Osteoblast (primary cell): Measurements from ENCODE around the gene KRTAP24-1. TPM values are rescaled to one million over a fixed set of nuclear protein-coding genes. Genes with fewer than 3 reads are reported as not detected.

Source experiments
- DNase-seq: peaks from one replicate; pipeline ENCODE4 v3.0.0; 2011; ENCODE audit warnings: low spot score, mixed read lengths; ENCODE audit not compliant: insufficient read length; ENCODE audit errors: missing footprints
- H2AFZ ChIP-seq: 2 replicates; pipeline ENCODE4 v1.6.0; 2011; ENCODE audit warnings: mild to moderate bottlenecking, low read length
- H3K27ac ChIP-seq: 2 replicates; pipeline ENCODE4 v1.5.1; 2011; ENCODE audit warnings: mild to moderate bottlenecking, low read depth, low read length, moderate library complexity
- H3K27me3 ChIP-seq: 2 replicates; pipeline ENCODE4 v1.6.0; 2012; ENCODE audit warnings: mild to moderate bottlenecking, control low read depth, inconsistent platforms, low read length, moderate library complexity; ENCODE audit not compliant: insufficient read depth
- H3K36me3 ChIP-seq: 2 replicates; pipeline ENCODE4 v1.5.1; 2011; ENCODE audit warnings: mild to moderate bottlenecking, low read length, control low read depth, moderate library complexity; ENCODE audit not compliant: insufficient read depth
- H3K4me1 ChIP-seq: 2 replicates; pipeline ENCODE4 v1.5.1; 2011; ENCODE audit warnings: mild to moderate bottlenecking, low read length, control low read depth, moderate library complexity; ENCODE audit not compliant: insufficient read depth
- H3K4me2 ChIP-seq: 2 replicates; pipeline ENCODE4 v1.6.0; 2011; ENCODE audit warnings: mild to moderate bottlenecking, low read length; ENCODE audit not compliant: insufficient read depth
- H3K4me3 ChIP-seq: fragments of 200-600 bp; sonication (generic); 3 replicates; pipeline ENCODE4 v1.5.1; 2012; ENCODE audit warnings: mild to moderate bottlenecking, low read length, inconsistent platforms; ENCODE audit not compliant: insufficient read depth
- H3K79me2 ChIP-seq: 2 replicates; pipeline ENCODE4 v1.6.0; 2012; ENCODE audit warnings: mild to moderate bottlenecking, low read length, control low read depth, inconsistent platforms; ENCODE audit not compliant: insufficient read depth
- H3K9me3 ChIP-seq: 2 replicates; pipeline ENCODE4 v1.5.1; 2011; ENCODE audit warnings: low read depth, low read length, control low read depth
- H4K20me1 ChIP-seq: 2 replicates; pipeline ENCODE4 v1.6.0; 2012; ENCODE audit warnings: mild to moderate bottlenecking, low read length, control low read depth; ENCODE audit not compliant: insufficient read depth
- CTCF ChIP-seq: IDR thresholded peaks from 2 replicates; pipeline ENCODE4 v1.5.1; 2011; ENCODE audit warnings: mild to moderate bottlenecking, low read depth, low read length, moderate library complexity; ENCODE audit errors: extremely low read depth
- total RNA-seq: library from RNA; depleted of rRNA; stranded (reverse); fragments of >200 nt; gene quantifications from 2 replicates; pipeline ENCODE4 v1.2.3, GENCODE V29; 2012

KRTAP24-1 gene, protein sequence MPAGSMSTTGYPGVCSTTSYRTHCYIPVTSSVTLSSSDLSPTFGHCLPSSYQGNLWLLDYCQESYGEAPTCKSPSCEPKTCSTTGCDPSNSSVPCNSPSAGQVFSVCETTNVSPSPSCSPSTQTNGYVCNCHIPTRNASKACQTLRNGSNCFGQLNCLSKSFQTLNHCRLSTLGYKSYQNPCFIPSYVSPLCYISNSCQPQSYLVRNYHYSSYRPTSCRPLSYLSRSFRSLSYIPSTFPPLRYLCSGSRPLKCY
- total RNA-seq: not detected in 2 replicates

DNA sequence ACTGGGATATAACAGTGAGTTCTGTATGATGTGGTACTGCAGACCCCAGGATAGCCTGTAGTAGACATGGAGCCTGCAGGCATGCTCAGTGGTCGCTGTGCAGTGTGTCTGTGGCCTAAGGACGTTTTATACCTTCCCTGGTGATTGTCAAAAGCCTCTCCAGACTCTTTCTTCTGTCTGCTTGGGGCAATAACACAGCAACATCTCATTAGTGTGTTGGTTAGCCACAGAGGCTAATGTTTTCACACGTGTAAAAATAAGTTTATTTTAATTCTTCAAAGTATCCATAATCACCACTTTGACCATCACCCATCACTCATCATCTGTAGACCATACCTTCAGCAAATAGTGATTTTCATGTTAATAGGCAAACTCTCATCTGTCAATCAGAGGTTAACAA, at the start of gene KRTAP24-1:
TSS of gene KRTAP24-1 (minus strand) at position 101 of the 400 bp plus-strand sequence. CDS start at position 83, 18 bp downstream.
- no peak within 1 kb of the TSS for H3K4me2 ChIP-seq
- DNase-seq: no peak
- H3K9me3 ChIP-seq: peaks cover 4% of the 10 kb centered on the region
- H3K27ac ChIP-seq: no peak within 1 kb of the TSS
- H3K4me1 ChIP-seq: no peaks in the 10 kb centered on the region
- H3K27me3 ChIP-seq: no peaks in the 10 kb centered on the region
- TF ChIP-seq CTCF: no peak
- H3K36me3 ChIP-seq: no peaks in the 10 kb centered on the region
- no peak within 1 kb of the TSS for H2AFZ ChIP-seq
- H3K4me3 ChIP-seq: no peak within 1 kb of the TSS
- no peaks in the 10 kb centered on the region for H4K20me1 ChIP-seq
- H3K79me2 ChIP-seq: no peaks in the 10 kb centered on the region

- Histone ChIP-seq H3K27ac (no peak overlapping the region), H3K79me2 (no peaks in the 10 kb centered on the region), H3K4me1 (no peaks in the 10 kb centered on the region), H3K36me3 (no peaks in the 10 kb centered on the region), H3K27me3 (no peaks in the 10 kb centered on the region), H3K4me3 (no peak overlapping the region), H2AFZ (no peak overlapping the region), H3K9me3 (no peaks in the 10 kb centered on the region), H4K20me1 (no peaks in the 10 kb centered on the region), H3K4me2 (no peak overlapping the region)
- peak; percentile 25 for DNase-seq
- TF ChIP-seq CTCF: no peak
Measured at GRCh38 chr21:30329203-30329875, 46.6 kb upstream of the KRTAP24-1 start.

GRCh38 chr21:30326390-30326789, 43.6 kb upstream of the KRTAP24-1 start:
- Histone ChIP-seq H3K36me3 (no peaks in the 10 kb centered on the region), H3K4me2 (no peak overlapping the region), H3K27ac (no peak overlapping the region), H4K20me1 (no peaks in the 10 kb centered on the region), H3K4me1 (no peaks in the 10 kb centered on the region), H3K4me3 (no peak overlapping the region), H3K9me3 (no peaks in the 10 kb centered on the region), H3K27me3 (no peaks in the 10 kb centered on the region), H2AFZ (no peak overlapping the region), H3K79me2 (no peaks in the 10 kb centered on the region)
- DNase-seq: no peak
- TF ChIP-seq CTCF: no peak

GRCh38 chr21:30320215-30320614, 37.5 kb upstream of the KRTAP24-1 start, which contains the start of gene KRTAP26-1:
KRTAP26-1 (minus strand) TSS chr21:30320315; CDS start chr21:30320035, 280 bp downstream.
- no peak within 1 kb of the TSS for H3K27ac ChIP-seq
- no peaks in the 10 kb centered on the region for H3K9me3 ChIP-seq
- H3K4me1 ChIP-seq: no peaks in the 10 kb centered on the region

More at GRCh38 chr21:30320215-30320614, 37.5 kb upstream of the KRTAP24-1 start, which contains the start of gene KRTAP26-1:
- TF ChIP-seq CTCF: no peak
- H3K4me3 ChIP-seq: no peak within 1 kb of the TSS
- H4K20me1 ChIP-seq: no peaks in the 10 kb centered on the region
- no peak for DNase-seq
- H2AFZ ChIP-seq: no peak within 1 kb of the TSS
- H3K4me2 ChIP-seq: no peak within 1 kb of the TSS
- no peaks in the 10 kb centered on the region for H3K79me2 ChIP-seq
- H3K36me3 ChIP-seq: no peaks in the 10 kb centered on the region
- H3K27me3 ChIP-seq: no peaks in the 10 kb centered on the region
